22Rv1 (cell line): ENCODE data around the gene COL4A6.
A peak's percentile ranks its signal among the peaks of the same experiment; 100 is the strongest.

Experiments used
- H3K27ac ChIP-seq: fragments of 450-650 bp; 2 replicates; pipeline ENCODE4 v1.5.1; 2017
- CTCF ChIP-seq: fragments of 450-650 bp; IDR thresholded peaks from 2 replicates; pipeline ENCODE4 v1.5.1; 2017; ENCODE audit warnings: mild to moderate bottlenecking
- ZFX ChIP-seq: fragments of 450-650 bp; IDR thresholded peaks from 2 replicates; pipeline ENCODE4 v1.6.1; 2017; ENCODE audit warnings: antibody characterized with exemption, borderline replicate concordance

COL4A6 gene

DNA sequence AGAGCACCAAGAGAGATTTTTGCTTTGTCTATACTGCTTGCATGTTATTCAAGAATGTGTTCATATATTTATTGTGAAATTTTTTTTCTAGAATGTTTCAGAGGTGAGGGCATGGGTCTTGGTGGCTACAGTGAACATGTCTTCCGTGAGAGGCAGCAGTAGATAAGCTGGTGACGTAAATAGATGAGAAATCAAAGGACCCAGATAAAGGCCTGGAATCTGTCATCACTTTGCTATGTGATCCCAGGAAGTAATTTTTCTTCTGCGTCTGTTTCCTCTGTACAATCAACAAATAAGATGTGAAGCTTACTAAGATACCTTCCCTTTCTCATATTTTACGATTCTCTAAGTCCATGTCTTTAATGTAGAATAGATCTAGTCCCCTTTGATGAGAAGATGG, 129.1 kb downstream of the COL4A6 start:
- TF ChIP-seq CTCF (no peak), ZFX (no peak)
- H3K27ac ChIP-seq = no peak overlapping the region

- TF ChIP-seq CTCF = no peak
- no peak for TF ChIP-seq ZFX
- H3K27ac ChIP-seq = no peak overlapping the region
Observed at GRCh38 chrX:108307132-108308085, 130.8 kb downstream of the COL4A6 start.

GRCh38 chrX:108306086-108306485, 132.1 kb downstream of the COL4A6 start:
- TF ChIP-seq CTCF (no peak), ZFX (no peak)
- no peak overlapping the region for H3K27ac ChIP-seq

DNA sequence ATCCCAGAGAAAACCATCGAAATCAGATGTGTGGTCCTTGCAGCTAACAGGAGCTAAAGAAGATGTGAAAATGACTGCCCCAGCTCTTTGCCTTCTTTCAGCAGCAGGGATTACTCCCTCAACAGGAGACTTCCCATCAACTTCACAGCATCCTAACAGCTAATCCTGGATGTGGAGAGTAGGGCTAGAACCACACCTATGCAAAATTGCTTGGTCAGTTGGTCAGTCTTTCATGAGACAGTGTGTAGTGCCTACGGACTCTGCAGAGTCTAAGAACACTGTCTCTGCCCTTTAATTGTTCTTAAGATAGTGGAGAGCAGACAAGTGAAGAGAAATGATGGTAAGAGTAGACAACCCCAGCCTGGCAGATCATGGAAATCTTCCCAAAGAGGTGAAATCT, 133.5 kb downstream of the COL4A6 start:
- no peak for TF ChIP-seq CTCF
- TF ChIP-seq ZFX = no peak
- H3K27ac ChIP-seq = no peak overlapping the region

GRCh38 chrX:108304210-108304609, 134.0 kb downstream of the COL4A6 start:
- H3K27ac ChIP-seq = no peak overlapping the region
- TF ChIP-seq ZFX (no peak), CTCF (peak; percentile 38; the same call in 1 of the 2 replicates)

DNA sequence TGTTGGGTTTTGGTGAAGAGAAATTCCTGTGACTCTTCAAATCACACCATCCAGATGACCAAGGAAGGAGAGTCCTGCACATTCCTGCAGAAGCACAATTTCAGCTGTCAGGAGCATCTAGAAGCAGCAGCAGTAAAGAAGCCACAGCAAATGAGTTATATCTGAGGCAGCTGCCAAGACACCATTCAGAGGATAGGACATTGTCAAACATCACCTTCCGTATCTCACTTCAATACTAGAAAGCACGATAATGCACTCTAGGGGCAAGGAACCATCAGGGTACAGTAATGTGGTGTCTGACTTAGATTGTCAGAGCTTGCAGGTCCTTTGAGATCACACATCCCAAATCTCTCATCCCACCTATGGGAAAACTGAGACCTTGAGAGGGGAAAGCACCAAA, 134.5 kb downstream of the COL4A6 start:
- TF ChIP-seq CTCF (no peak), ZFX (no peak)
- no peak overlapping the region for H3K27ac ChIP-seq

DNA sequence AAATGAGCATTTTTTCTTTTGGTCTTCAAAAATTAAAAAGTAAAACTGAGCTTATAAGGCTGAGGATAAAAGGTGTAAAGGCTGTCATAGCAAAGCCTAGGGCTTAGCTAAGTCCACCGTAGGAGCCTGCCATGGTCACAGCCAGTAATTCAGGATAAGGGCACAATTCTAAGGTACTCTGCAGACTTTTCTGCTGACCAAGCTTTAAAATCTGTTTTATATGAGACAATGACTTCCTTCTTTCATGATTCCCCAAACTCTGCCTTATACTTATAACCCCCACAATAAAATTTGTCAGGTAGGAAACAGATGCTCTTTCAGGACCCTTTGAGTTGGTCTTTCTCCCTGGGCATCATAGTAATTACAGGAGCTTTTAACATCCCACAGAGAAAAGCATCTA, 138.5 kb downstream of the COL4A6 start:
- no peak for TF ChIP-seq ZFX
- TF ChIP-seq CTCF = no peak
- H3K27ac ChIP-seq = no peak overlapping the region
